ENCODE data around the gene PBX3.

- TF ChIP-seq, protein P1, sequence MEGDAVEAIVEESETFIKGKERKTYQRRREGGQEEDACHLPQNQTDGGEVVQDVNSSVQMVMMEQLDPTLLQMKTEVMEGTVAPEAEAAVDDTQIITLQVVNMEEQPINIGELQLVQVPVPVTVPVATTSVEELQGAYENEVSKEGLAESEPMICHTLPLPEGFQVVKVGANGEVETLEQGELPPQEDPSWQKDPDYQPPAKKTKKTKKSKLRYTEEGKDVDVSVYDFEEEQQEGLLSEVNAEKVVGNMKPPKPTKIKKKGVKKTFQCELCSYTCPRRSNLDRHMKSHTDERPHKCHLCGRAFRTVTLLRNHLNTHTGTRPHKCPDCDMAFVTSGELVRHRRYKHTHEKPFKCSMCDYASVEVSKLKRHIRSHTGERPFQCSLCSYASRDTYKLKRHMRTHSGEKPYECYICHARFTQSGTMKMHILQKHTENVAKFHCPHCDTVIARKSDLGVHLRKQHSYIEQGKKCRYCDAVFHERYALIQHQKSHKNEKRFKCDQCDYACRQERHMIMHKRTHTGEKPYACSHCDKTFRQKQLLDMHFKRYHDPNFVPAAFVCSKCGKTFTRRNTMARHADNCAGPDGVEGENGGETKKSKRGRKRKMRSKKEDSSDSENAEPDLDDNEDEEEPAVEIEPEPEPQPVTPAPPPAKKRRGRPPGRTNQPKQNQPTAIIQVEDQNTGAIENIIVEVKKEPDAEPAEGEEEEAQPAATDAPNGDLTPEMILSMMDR (IDR thresholded peaks at IDR 0.05) = no peak
- TF ChIP-seq EP300 (IDR thresholded peaks at IDR 0.05) (no peak), POLR2A (IDR thresholded peaks at IDR 0.05) (no peak)
Observed at GRCh38 chr9:125749287-125749935, 2.2 kb downstream of the PBX3 start.
